Measurements from ENCODE around the gene METTL4.

- TF ChIP-seq FOXA1 (IDR thresholded peaks at IDR 0.05) (no peak), ZNF384 (IDR thresholded peaks at IDR 0.05) (no peak), PKNOX1 (IDR thresholded peaks at IDR 0.05) (no peak), ELF4 (IDR thresholded peaks at IDR 0.05) (no peak), SP1 (IDR thresholded peaks at IDR 0.05) (no peak), SUZ12 (IDR thresholded peaks at IDR 0.05) (no peak), ARNT (IDR thresholded peaks at IDR 0.05) (no peak), LEF1 (IDR thresholded peaks at IDR 0.05; ENCODE audit: borderline replicate concordance) (no peak), TARDBP (IDR thresholded peaks at IDR 0.05) (no peak), FOXK2 (IDR thresholded peaks at IDR 0.05) (no peak), NFRKB (IDR thresholded peaks at IDR 0.05) (no peak), BHLHE40 (IDR thresholded peaks at IDR 0.05; ENCODE audit: borderline replicate concordance) (no peak), CTBP1 (IDR thresholded peaks at IDR 0.05; ENCODE audit: borderline replicate concordance) (no peak)
These were observed 62.6 kb downstream of the METTL4 start for GRCh38 chr18:2508678-2509077.
